Measurements from ENCODE around the gene MVB12B. TPM values are rescaled to one million over a fixed set of nuclear protein-coding genes. Genes with fewer than 3 reads are reported as not detected.

The MVB12B gene
- total and polyA plus RNA-seq, 2 of the 8 experiments (the other 6 are each of a cell fraction or from before 2014, with no cell fraction given) = 2.6 to 5.0 TPM

DNA sequence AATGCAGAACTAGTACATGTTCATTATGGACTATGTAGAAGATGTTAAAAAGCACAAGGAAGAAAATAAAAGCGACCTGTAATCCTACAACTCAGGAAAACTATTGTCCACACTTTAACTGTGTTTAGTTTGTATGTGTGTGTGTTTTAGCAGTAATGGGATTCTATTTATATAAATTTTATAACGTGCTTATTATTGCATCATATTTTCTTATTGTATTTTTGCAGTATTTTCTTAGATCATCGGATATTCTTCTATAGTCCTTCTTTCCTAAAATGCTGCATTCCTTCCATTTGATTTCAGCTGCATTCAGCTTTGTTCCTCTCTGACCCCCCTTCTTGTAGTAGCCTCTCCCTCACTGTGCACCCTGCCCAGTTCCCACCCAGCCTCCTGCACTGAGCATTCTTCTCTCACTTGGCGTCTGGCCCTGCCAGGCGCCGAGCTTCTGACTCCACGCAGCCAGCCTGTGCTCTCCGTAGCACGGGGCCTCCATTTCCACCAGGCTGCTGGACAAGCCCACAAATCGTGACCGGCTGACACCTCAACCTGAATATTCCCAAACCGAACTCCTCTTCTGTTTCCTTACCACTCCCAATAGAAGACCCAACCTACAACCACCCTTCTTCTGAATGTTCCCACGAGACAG, 39.9 kb downstream of the MVB12B start:
- H4K5ac ChIP-seq (ENCODE audit: insufficient read length, low read depth, low read length) = no peak overlapping the region
- no peak overlapping the region for H3K18ac ChIP-seq (ENCODE audit: extremely low read depth, low read length)
- DNase-seq (ENCODE audit: low read depth in 1 of 2, low spot score in 2 of 2) (no peak), FAIRE-seq (no peak)
- no peak overlapping the region for H3K23ac ChIP-seq (ENCODE audit: insufficient read length)
- ChIA-PET CTCF (ENCODE audit: partially characterized antibody) (interaction anchor here (0.7 to 1.3 kb wide), 3 partner anchors 19 to 29 kb away, joined by 3 to 4 read pairs (median 3); no protein-coding TSS in a partner anchor), POLR2A (ENCODE audit: partially characterized antibody) (no interaction called here)
- H3K79me2 ChIP-seq (ENCODE audit: control insufficient read depth in 1 of 2, insufficient read depth in 2 of 2, low read length in 2 of 2) = no peaks in the 10 kb centered on the region
- H4K20me1 ChIP-seq (replicated peaks in 1 of 2; ENCODE audit: control insufficient read depth in 1 of 2, insufficient read depth in 2 of 2, low read length in 2 of 2) = no peaks in the 10 kb centered on the region
- no peak overlapping the region for H3K4me3 ChIP-seq (ENCODE audit: extremely low read depth in 1 of 4, insufficient read depth in 2 of 4, low read depth in 3 of 4, low read length in 4 of 4)
- no peak overlapping the region for H2BK5ac ChIP-seq (ENCODE audit: low read depth, low read length)
- H3K4ac ChIP-seq (replicated peaks; ENCODE audit: insufficient read length, low read depth, low read length) = no peak overlapping the region
- no peak overlapping the region for H2BK120ac ChIP-seq (replicated peaks; ENCODE audit: low read depth, low read length)
- no peak overlapping the region for H2BK20ac ChIP-seq (ENCODE audit: low read length)
- H3K4me1 ChIP-seq (replicated peaks in 1 of 4; ENCODE audit: control insufficient read depth in 3 of 4, insufficient read depth in 4 of 4, low read length in 3 of 4) = peaks cover 0 to 2% (median under 1%) of the 10 kb centered on the region in 4 experiments; a peak in 4 of 7 replicates
- H3K4me2 ChIP-seq (ENCODE audit: insufficient read depth in 1 of 2, low read depth in 2 of 2, low read length in 2 of 2) = no peak overlapping the region
- H3K14ac ChIP-seq (ENCODE audit: insufficient read length) = no peak overlapping the region
- H3K23me2 ChIP-seq (ENCODE audit: low read depth, low read length) = no peaks in the 10 kb centered on the region
- peaks cover 0 to 3% (median 0%) of the 10 kb centered on the region in 4 experiments; a peak in 1 of 8 replicates for H3K36me3 ChIP-seq (ENCODE audit: control insufficient read depth in 2 of 4, insufficient read depth in 4 of 4, low read length in 3 of 4)
- H2BK12ac ChIP-seq (ENCODE audit: low read depth, low read length) = no peak overlapping the region
- no peak overlapping the region for H2BK15ac ChIP-seq (ENCODE audit: low read length)
- H3K9ac ChIP-seq (replicated peaks in 1 of 4; ENCODE audit: extremely low read depth in 1 of 4, low read depth in 3 of 4, low read length in 3 of 4) = no peak overlapping the region
- no peaks in the 10 kb centered on the region for H3K27me3 ChIP-seq (replicated peaks in 1 of 4; ENCODE audit: control insufficient read depth in 3 of 4, extremely low read depth in 1 of 4, insufficient read depth in 3 of 4, low read length in 3 of 4)
- H3K79me1 ChIP-seq (ENCODE audit: low read depth, low read length) = no peaks in the 10 kb centered on the region
- no peak overlapping the region for H3K56ac ChIP-seq (replicated peaks; ENCODE audit: insufficient read length, low read depth, low read length)
- H3K9me3 ChIP-seq (ENCODE audit: insufficient read depth in 2 of 2, low read depth in 1 of 2, low read length in 1 of 2) = peaks cover 0 to 4% of the 10 kb centered on the region in 2 experiments; a peak in 2 of 4 replicates
- no peak overlapping the region; the same call in 1 of the 2 replicates for H4K8ac ChIP-seq (ENCODE audit: extremely low read depth, insufficient read depth, low read length)
- H2AFZ ChIP-seq (ENCODE audit: low read length) = no peak overlapping the region
- H4K91ac ChIP-seq (replicated peaks; ENCODE audit: insufficient read length, low read length) = no peak overlapping the region
- no peak overlapping the region for H2AK5ac ChIP-seq (ENCODE audit: low read depth, low read length)
- H3K27ac ChIP-seq (ENCODE audit: low read depth, low read length) = no peak overlapping the region
- WGBS, 2 experiments (ENCODE audit: extremely low coverage in 1 of 2, insufficient coverage in 1 of 2, insufficient read length in 1 of 2, insufficient replicate concordance in 2 of 2, low coverage in 1 of 2, low lambda C conversion rate in 2 of 2, missing lambda C conversion rate in 1 of 2) = 90% methylated on average over 13 of the region's 13 CpGs; no CpG with 5 or more reads in 1 of the 2 experiments
- no peak for TF ChIP-seq TAF7 (optimal IDR thresholded peaks at IDR 0.05; ENCODE audit: borderline replicate concordance, low read depth, low read length)
- TF ChIP-seq NRF1 (IDR thresholded peaks at IDR 0.05; ENCODE audit: low read depth, low read length) = no peak
- no peak for TF ChIP-seq POLR2AphosphoS5 (IDR thresholded peaks at IDR 0.05; ENCODE audit: low read depth, low read length)
- no peak for TF ChIP-seq EP300 (IDR thresholded peaks at IDR 0.05; ENCODE audit: borderline replicate concordance in 1 of 2, low read depth in 2 of 2, low read length in 2 of 2)
- TF ChIP-seq SIX5 (IDR thresholded peaks at IDR 0.05; ENCODE audit: low read depth, low read length) = no peak
- no peak for TF ChIP-seq SAP30 (IDR thresholded peaks at IDR 0.05; ENCODE audit: insufficient read depth, insufficient replicate concordance, low read length)
- no peak for TF ChIP-seq BACH1 (IDR thresholded peaks at IDR 0.05; ENCODE audit: low read length)
- no peak for TF ChIP-seq CHD1 (IDR thresholded peaks at IDR 0.05; ENCODE audit: low read depth, low read length)
- no peak for TF ChIP-seq HDAC6 (IDR thresholded peaks at IDR 0.05; ENCODE audit: low read depth, low read length)
- TF ChIP-seq HDAC2 (IDR thresholded peaks at IDR 0.05; ENCODE audit: borderline replicate concordance in 1 of 2, low read depth in 2 of 2, low read length in 2 of 2) = no peak
- TF ChIP-seq BRCA1 (IDR thresholded peaks at IDR 0.05; ENCODE audit: low read depth, low read length) = no peak
- TF ChIP-seq SIN3A (conservative IDR thresholded peaks at IDR 0.05 in 1 of 2, IDR thresholded peaks at IDR 0.05 in 1 of 2; ENCODE audit: low read depth in 1 of 2, low read length in 2 of 2) = no peak
